IMR-90 (cell line): ENCODE measurements around the gene RPL21. TPM values are rescaled to one million over a fixed set of nuclear protein-coding genes. Genes with fewer than 3 reads are reported as not detected.

Experiments used
- ATAC-seq: fragments of 200-7000 bp; cut with Tn5 transposase; 2 replicates; pipeline ENCODE4 v1.9.1; 2020; ENCODE audit warnings: low read depth, mild to moderate bottlenecking, moderate library complexity
- BruUV-seq: library from RNA; stranded (reverse); fragments of 400-500 nt; replicated peaks from 2 replicates; lab custom pipeline; 2021; lab: Mats Ljungman, UMichigan
- CTCF ChIA-PET: fragments of 300-600 bp; formaldehyde crosslinking; extraction: SDS; loops from one replicate; lab custom pipeline; 2021; ENCODE audit warnings: antibody characterized with exemption; lab: Yijun Ruan, JAX
- POLR2A ChIA-PET: fragments of 300-600 bp; sonication (Branson Sonifier 250); formaldehyde crosslinking; loops from one replicate; lab custom pipeline; 2022; ENCODE audit warnings: antibody characterized with exemption; ENCODE audit not compliant: unreplicated experiment; lab: Charles Lee
- DNase-seq: peaks from one replicate; pipeline ENCODE4 v3.0.0; 2013
- H2AFZ ChIP-seq: replicated peaks from 2 replicates; pipeline ENCODE3; 2013; ENCODE audit warnings: low read length, mild to moderate bottlenecking; ENCODE audit not compliant: poor library complexity
- H2AK5ac ChIP-seq: 2 replicates; pipeline ENCODE4 v1.6.1; 2013; ENCODE audit warnings: low read depth, low read length, inconsistent platforms
- H2AK9ac ChIP-seq: replicated peaks from 2 replicates; pipeline ENCODE3; 2013; ENCODE audit warnings: mild to moderate bottlenecking, low read depth, low read length, moderate library complexity; ENCODE audit not compliant: poor library complexity
- H2BK120ac ChIP-seq: 2 replicates; pipeline ENCODE4 v1.6.1; 2013; ENCODE audit warnings: low read depth, low read length, inconsistent platforms
- H2BK15ac ChIP-seq: 3 replicates; pipeline ENCODE4 v1.6.1; 2013; ENCODE audit warnings: low read depth, low read length, inconsistent platforms
- H2BK20ac ChIP-seq: 2 replicates; pipeline ENCODE4 v1.6.1; 2013; ENCODE audit warnings: low read depth, mild to moderate bottlenecking, inconsistent platforms, low read length, moderate library complexity
- H2BK5ac ChIP-seq: 2 replicates; pipeline ENCODE4 v1.6.1; 2013; ENCODE audit warnings: mild to moderate bottlenecking, low read depth, low read length, inconsistent platforms; ENCODE audit not compliant: poor library complexity, severe bottlenecking
- H3K14ac ChIP-seq: replicated peaks from 2 replicates; pipeline ENCODE4 v1.6.1; 2013; ENCODE audit warnings: low read depth, low read length, inconsistent platforms
- H3K18ac ChIP-seq: 2 replicates; pipeline ENCODE4 v1.6.1; 2013; ENCODE audit warnings: low read depth, low read length, control low read depth
- H3K23ac ChIP-seq: 2 replicates; pipeline ENCODE4 v1.6.1; 2013; ENCODE audit warnings: low read depth, low read length, inconsistent platforms
- H3K27ac ChIP-seq: 2 replicates; pipeline ENCODE4 v1.5.1; 2013; ENCODE audit warnings: mild to moderate bottlenecking, control low read depth, low read length; ENCODE audit not compliant: insufficient read depth
- H3K27me3 ChIP-seq: 2 replicates; pipeline ENCODE4 v1.6.1; 2013; ENCODE audit warnings: low read length; ENCODE audit not compliant: control insufficient read depth, insufficient read depth
- H3K36me3 ChIP-seq: 2 replicates; pipeline ENCODE4 v1.6.1; 2013; ENCODE audit warnings: low read length, mixed read lengths; ENCODE audit not compliant: control insufficient read depth, insufficient read depth
- H3K4ac ChIP-seq: 2 replicates; pipeline ENCODE4 v1.6.1; 2013; ENCODE audit warnings: low read depth, low read length, inconsistent platforms
- H3K4me1 ChIP-seq: 2 replicates; pipeline ENCODE4 v1.6.1; 2013; ENCODE audit warnings: low read length, mixed read lengths; ENCODE audit not compliant: control insufficient read depth, insufficient read depth
- H3K4me2 ChIP-seq: 2 replicates; pipeline ENCODE4 v1.6.1; 2013; ENCODE audit warnings: low read depth, mild to moderate bottlenecking, control low read depth, low read length, moderate library complexity
- H3K4me3 ChIP-seq: 2 replicates; pipeline ENCODE4 v1.5.1; 2013; ENCODE audit warnings: low read depth, mild to moderate bottlenecking, control low read depth, low read length, moderate library complexity; ENCODE audit not compliant: insufficient read depth
- H3K56ac ChIP-seq: 2 replicates; pipeline ENCODE4 v1.6.1; 2013; ENCODE audit warnings: low read length, inconsistent platforms; ENCODE audit not compliant: insufficient read depth; ENCODE audit errors: extremely low read depth
- H3K79me1 ChIP-seq, 2 experiments: 2 replicates each; pipeline ENCODE4 v1.6.1; 2013; ENCODE audit warnings: low read length in 2 of 2, inconsistent platforms in 1 of 2, low read depth in 1 of 2
- H3K9ac ChIP-seq: 2 replicates; pipeline ENCODE4 v1.6.1; 2013; ENCODE audit warnings: low read depth, low read length, control low read depth
- H3K9me1 ChIP-seq: 2 replicates; pipeline ENCODE4 v1.6.1; 2013; ENCODE audit warnings: low read length, inconsistent platforms; ENCODE audit not compliant: insufficient read depth
- H3K9me3 ChIP-seq: 2 replicates; pipeline ENCODE4 v1.6.1; 2013; ENCODE audit warnings: low read length; ENCODE audit not compliant: control insufficient read depth, insufficient read depth
- H4K20me1 ChIP-seq: 2 replicates; pipeline ENCODE4 v1.6.1; 2013; ENCODE audit warnings: low read length, inconsistent platforms; ENCODE audit not compliant: insufficient read depth
- H4K5ac ChIP-seq: 2 replicates; pipeline ENCODE4 v1.6.1; 2013; ENCODE audit warnings: mild to moderate bottlenecking, low read depth, low read length, control low read depth
- H4K8ac ChIP-seq, 2 experiments: 2 replicates each; pipeline ENCODE4 v1.6.1; 2013; ENCODE audit warnings: low read depth in 2 of 2, low read length in 2 of 2, control low read depth in 1 of 2, inconsistent platforms in 1 of 2
- H4K91ac ChIP-seq: 2 replicates; pipeline ENCODE4 v1.6.1; 2013; ENCODE audit warnings: low read depth, low read length, inconsistent platforms; ENCODE audit not compliant: insufficient read depth
- CHD1 ChIP-seq: IDR thresholded peaks from 2 replicates; pipeline ENCODE4 v1.6.1; 2012; ENCODE audit warnings: low read depth, low read length, improper control_type of control experiment
- MAFK ChIP-seq: IDR thresholded peaks from 2 replicates; pipeline ENCODE4 v1.6.1; 2012; ENCODE audit warnings: low read depth, low read length, improper control_type of control experiment
- MXI1 ChIP-seq: IDR thresholded peaks from 2 replicates; pipeline ENCODE4 v1.6.1; 2012; ENCODE audit warnings: low read depth, mild to moderate bottlenecking, low read length, moderate library complexity, borderline replicate concordance
- POLR2A ChIP-seq: IDR thresholded peaks from 2 replicates; pipeline ENCODE4 v1.6.1; 2012; ENCODE audit warnings: mild to moderate bottlenecking, low read depth, low read length
- USF2 ChIP-seq: fragments of 150-350 bp; IDR thresholded peaks from 2 replicates; pipeline ENCODE4 v1.6.1; 2017; ENCODE audit warnings: mild to moderate bottlenecking, antibody characterized with exemption, low read length, low read depth
- WGBS, 2 experiments: methylation state at CpG; one replicate each; pipeline versions ENCODE4 v1.1.5 to v1.1.7; 2013; ENCODE audit warnings: missing lambda C conversion rate in 2 of 2; ENCODE audit not compliant: insufficient read length in 1 of 2; ENCODE audit errors: extremely low coverage in 2 of 2; 5-methylcytosine and 5-hydroxymethylcytosine counted together
- dilution Hi-C: fragments of 300-500 bp; cut with HindIII; formaldehyde crosslinking; loops from one replicate; pipeline ENCODE4 v1.14.3; 2018; ENCODE audit warnings: low sequenced_read_pairs; ENCODE audit not compliant: unreplicated experiment
- in situ Hi-C: fragments of 300-500 bp; cut with MboI; formaldehyde crosslinking; loops from 3 replicates; pipeline ENCODE4 v1.14.3; 2019; ENCODE audit warnings: low sequenced_read_pairs, inconsistent platforms, mixed read lengths
- intact Hi-C: fragments of 100-400 bp; cut with micrococcal nuclease; formaldehyde crosslinking; loops from 2 replicates; pipeline ENCODE4 v1.10.0; 2022
- polyA plus RNA-seq, 3 experiments: library from polyadenylated mRNA; depleted of rRNA; stranded (reverse); fragments of >200 nt; gene quantifications; 2 replicates each; pipeline ENCODE4 v1.2.3, GENCODE V29; 2012; ENCODE audit warnings: low replicate concordance in 1 of 3
- total RNA-seq: library from RNA; depleted of rRNA; stranded (reverse); fragments of >200 nt; gene quantifications from 2 replicates; pipeline ENCODE4 v1.2.3, GENCODE V29; 2012

Gene RPL21
- total and polyA plus RNA-seq, 2 of the 4 experiments (the other 2 are of a cell fraction), result 912 to 1,160 TPM

- Histone ChIP-seq H3K9me1 (0 out of 2 replicates have a peak, but pooled peaks cover 2% of the 10 kb centered on the region), H2BK5ac (no peak overlapping the region), H4K5ac (no peak overlapping the region), H3K79me1 (no peaks in the 10 kb centered on the region), H3K18ac (no peak overlapping the region), H4K20me1 (no peaks in the 10 kb centered on the region), H3K4me2 (no peak overlapping the region), H3K36me3 (no peaks in the 10 kb centered on the region), H4K8ac (no peak overlapping the region), H4K91ac (no peak overlapping the region), H3K56ac (no peak overlapping the region), H3K4me1 (no peaks in the 10 kb centered on the region), H2BK20ac (no peak overlapping the region), H3K23ac (no peak overlapping the region), H3K9me3 (peaks cover 3% of the 10 kb centered on the region; the same call in 1 of the 2 replicates), H3K27me3 (peaks cover 23% of the 10 kb centered on the region), H2BK120ac (no peak overlapping the region), H2BK15ac (no peak overlapping the region), H3K4ac (no peak overlapping the region), H3K9ac (no peak overlapping the region), H2AK9ac (no peak overlapping the region), H2AK5ac (no peak overlapping the region), H3K4me3 (no peak overlapping the region), H2AFZ (no peak overlapping the region), H3K27ac (no peak overlapping the region), H3K14ac (no peak overlapping the region)
- BruUV-seq, result no TSS peak
- DNase-seq (no peak), ATAC-seq (no peak)
- CTCF ChIA-PET, result no interaction called here
- POLR2A ChIA-PET, result no interaction called here
- intact Hi-C loops, result no loop called here
- 50% methylated on average over 1 of the region's 4 CpGs; no CpG with 5 or more reads in 1 of the 2 experiments for WGBS, 2 experiments
- in situ Hi-C loops, result no loop called here
- dilution Hi-C loops, result no loop called here
- no peak for TF ChIP-seq USF2
- TF ChIP-seq MXI1, result no peak
- no peak for TF ChIP-seq POLR2A
- no peak for TF ChIP-seq MAFK
- no peak for TF ChIP-seq CHD1
These were observed 51.4 kb downstream of the RPL21 start for GRCh38 chr13:27302643-27303262.
